Esophagus muscularis mucosa (tissue), 4 donors: ENCODE measurements around the gene HES1. TPM values are rescaled to one million over a fixed set of nuclear protein-coding genes. Genes with fewer than 3 reads are reported as not detected.

Source experiments
- DNase-seq: peaks from one replicate; pipeline ENCODE4 v3.0.0-alpha.2; 2017; ENCODE audit errors: extremely low spot score
- H3K27ac ChIP-seq, 4 donors: fragments of 200-600 bp; sonication (generic); replicated peaks in 1 of 4; 1 replicate in 3 of 4; 2 replicates in 1 of 4; pipeline ENCODE4 v1.5.1; 2016 to 2019; ENCODE audit warnings: mild to moderate bottlenecking in 1 of 4
- H3K27me3 ChIP-seq, 4 donors: fragments of 200-600 bp; sonication (generic); one replicate each; pipeline versions ENCODE4 v1.5.1 to v1.6.0; 2016 to 2019
- H3K36me3 ChIP-seq, 4 donors: fragments of 200-600 bp; sonication (generic); one replicate each; pipeline ENCODE4 v1.5.1; 2016 to 2019
- H3K4me1 ChIP-seq, 4 donors: fragments of 200-600 bp; sonication (generic); one replicate each; pipeline ENCODE4 v1.5.1; 2016 to 2019
- H3K4me3 ChIP-seq, 4 donors: fragments of 200-600 bp; sonication (generic); 1 replicate in 2 of 4; 2 replicates in 2 of 4; pipeline ENCODE4 v1.5.1; 2016 to 2019; ENCODE audit warnings: mild to moderate bottlenecking in 4 of 4, moderate library complexity in 1 of 4
- H3K9me3 ChIP-seq, 4 donors: fragments of 200-600 bp; sonication (generic); 1 replicate in 3 of 4; 2 replicates in 1 of 4; pipeline ENCODE4 v1.5.1; 2016 to 2019
- CTCF ChIP-seq, 3 experiments: fragments of 200-600 bp in 2 of 3; fragments of 450-650 bp in 1 of 3; sonication (generic) in 2 of 3; IDR thresholded peaks; one replicate each; pipeline ENCODE4 v1.5.1; 2017 to 2019; ENCODE audit warnings: antibody characterized with exemption in 3 of 3, mild to moderate bottlenecking in 2 of 3, moderate library complexity in 1 of 3
- EP300 ChIP-seq: sonication (generic); formaldehyde crosslinking; IDR thresholded peaks from one replicate; pipeline ENCODE4 v1.6.1; 2017; ENCODE audit warnings: antibody characterized with exemption
- POLR2A ChIP-seq: fragments of 450-650 bp; IDR thresholded peaks from one replicate; pipeline ENCODE4 v1.6.1; 2017; ENCODE audit warnings: antibody characterized with exemption, moderate library complexity, mild to moderate bottlenecking, low read depth
- POLR2AphosphoS5 ChIP-seq, 2 donors: sonication (generic); formaldehyde crosslinking; IDR thresholded peaks; one replicate each; pipeline ENCODE4 v1.6.1; 2017; ENCODE audit warnings: antibody characterized with exemption in 2 of 2
- WGBS: methylation state at CpG from one replicate; pipeline ENCODE4 v1.1.5; 2018; 5-methylcytosine and 5-hydroxymethylcytosine counted together
- intact Hi-C: fragments of 100-400 bp; cut with DNase I; formaldehyde crosslinking; loops from one replicate; pipeline ENCODE4 v1.15.1; 2023
- small RNA-seq, 3 donors: library from RNA; depleted of rRNA; stranded (forward); fragments of <200 nt; gene quantifications; one replicate each; pipeline ENCODE3, GENCODE V24; 2016
- total RNA-seq, 4 donors: library from RNA; depleted of rRNA; stranded (reverse); fragments of >200 nt; gene quantifications; one replicate each; pipeline versions ENCODE4 v1.1.0 to v1.2.1, GENCODE V29; 2016

HES1 gene
- total RNA-seq, 4 donors from 2014 or later: 12.0 to 32.3 (median 26.9) TPM

GRCh38 chr3:194185221-194185620, 49.3 kb downstream of the HES1 start:
- H3K27me3 ChIP-seq: no peaks in the 10 kb centered on the region
- WGBS: 81% methylated on average over 9 of the region's 9 CpGs
- intact Hi-C loops: no loop called here
- TF ChIP-seq CTCF (IDR thresholded peaks at IDR 0.05): no peak
- no peak for TF ChIP-seq EP300
- TF ChIP-seq POLR2A: no peak
- no peak for TF ChIP-seq POLR2AphosphoS5 (IDR thresholded peaks at IDR 0.05)
- no peak for DNase-seq
- peaks cover 0 to 9% (median 7%) of the 10 kb centered on the region in 4 donors for H3K4me1 ChIP-seq
- no peaks in the 10 kb centered on the region for H3K36me3 ChIP-seq
- no peaks in the 10 kb centered on the region for H3K9me3 ChIP-seq
- no peak overlapping the region for H3K27ac ChIP-seq
- no peak overlapping the region for H3K4me3 ChIP-seq

- H3K27ac ChIP-seq: no peak overlapping the region
- no peak for DNase-seq
- TF ChIP-seq EP300 (no peak), POLR2A (no peak), POLR2AphosphoS5 (IDR thresholded peaks at IDR 0.05) (no peak), CTCF (IDR thresholded peaks at IDR 0.05) (no peak)
- H3K27me3 ChIP-seq: no peaks in the 10 kb centered on the region
- H3K9me3 ChIP-seq: no peaks in the 10 kb centered on the region
- H3K36me3 ChIP-seq: no peaks in the 10 kb centered on the region
- H3K4me1 ChIP-seq: peaks cover 0 to 9% (median 7%) of the 10 kb centered on the region in 4 donors
- WGBS: 72% methylated on average over 7 of the region's 7 CpGs
- intact Hi-C loops: no loop called here
- no peak overlapping the region for H3K4me3 ChIP-seq
These were observed 51.4 kb downstream of the HES1 start for GRCh38 chr3:194187233-194187944.

Small RNAs within 50 kb of the gene (small RNA-seq; reads per million reads assigned to genes)
- gene RN7SL215P: 0 reads per million in 3 donors

Other genes with a start within 250 kb of the HES1 start
- gene CPN2, start 215.2 kb downstream of the HES1 start, total RNA-seq: not detected
- gene LRRC15, start 233.6 kb downstream of the HES1 start, total RNA-seq: under 1 TPM in 3 of 4 donors, not detected in 1; 0.13 to 0.66 (median 0.34) TPM